ENCODE measurements around the gene DPP7.

DPP7 gene

GRCh38 chr9:137088121-137088520, 26.4 kb downstream of the DPP7 start:
- peak overlapping the region; percentile 100 for H3K27ac ChIP-seq
- no peak for TF ChIP-seq CTCF (conservative IDR thresholded peaks at IDR 0.05)

- no peak for TF ChIP-seq CTCF (conservative IDR thresholded peaks at IDR 0.05)
- H3K27ac ChIP-seq: peak overlapping the region; percentile 100
Observed at GRCh38 chr9:137087409-137087925, 27.1 kb downstream of the DPP7 start.

GRCh38 chr9:137086531-137087408, 27.8 kb downstream of the DPP7 start, which contains the start of gene MAN1B1:
MAN1B1 (plus strand) TSS chr9:137086985; CDS start chr9:137087000, 15 bp downstream.
- H3K27ac ChIP-seq: peak within 1 kb of the TSS; percentile 100
- no peak for TF ChIP-seq CTCF (conservative IDR thresholded peaks at IDR 0.05)

- peak overlapping the region; percentile 100 for H3K27ac ChIP-seq
- TF ChIP-seq CTCF (conservative IDR thresholded peaks at IDR 0.05): no peak
Observed at GRCh38 chr9:137085920-137086530, 28.5 kb downstream of the DPP7 start.

GRCh38 chr9:137084526-137084925, 30.0 kb downstream of the DPP7 start:
- peak overlapping the region; percentile 100 for H3K27ac ChIP-seq
- no peak for TF ChIP-seq CTCF (conservative IDR thresholded peaks at IDR 0.05)

- peak overlapping the region; percentile 100 for H3K27ac ChIP-seq
- TF ChIP-seq CTCF (conservative IDR thresholded peaks at IDR 0.05): no peak
Observed at GRCh38 chr9:137083394-137084004, 31.0 kb downstream of the DPP7 start.

GRCh38 chr9:137082925-137083290, 31.6 kb downstream of the DPP7 start:
- peak overlapping the region; percentile 100 for H3K27ac ChIP-seq
- no peak for TF ChIP-seq CTCF (conservative IDR thresholded peaks at IDR 0.05)

Measured in VCaP (cell line).